ENCODE data around the gene CABLES2. TPM values are rescaled to one million over a fixed set of nuclear protein-coding genes. Genes with fewer than 3 reads are reported as not detected.

Gene CABLES2
- total and polyA plus RNA-seq, 9 of the 15 experiments (the other 6 are each of a cell fraction or from before 2014, with no cell fraction given) = 0.46 to 4.2 (median 1.6) TPM

- TF ChIP-seq ZNF717 (CRISPR knock-in tag; IDR thresholded peaks at IDR 0.05) (no peak), FOXJ3 (CRISPR knock-in tag; IDR thresholded peaks at IDR 0.05) (no peak), ETV6 (IDR thresholded peaks at IDR 0.05; ENCODE audit: borderline replicate concordance in 1 of 2, low read depth in 2 of 2, low read length in 1 of 2) (no peak), ETV6 (CRISPR knock-in tag; IDR thresholded peaks at IDR 0.05; ENCODE audit: borderline replicate concordance) (no peak), POLR2AphosphoS2 (IDR thresholded peaks at IDR 0.05; ENCODE audit: low read length) (no peak), TAF15 (IDR thresholded peaks at IDR 0.05; ENCODE audit: low read depth, low read length) (no peak), TAF9B (IDR thresholded peaks at IDR 0.05; ENCODE audit: partially characterized antibody) (no peak), HEY1 (CRISPR knock-in tag; IDR thresholded peaks at IDR 0.05; ENCODE audit: borderline replicate concordance) (no peak), TEAD2 (tag; IDR thresholded peaks at IDR 0.05) (no peak), TRIM28 (IDR thresholded peaks at IDR 0.05) (no peak), PHF20 (IDR thresholded peaks at IDR 0.05; ENCODE audit: partially characterized antibody) (no peak), ZNF695 (CRISPR knock-in tag; IDR thresholded peaks at IDR 0.05) (no peak), RCOR1 (IDR thresholded peaks at IDR 0.05; ENCODE audit: borderline replicate concordance in 1 of 2, low read depth in 2 of 2, low read length in 2 of 2) (no peak)
- TF ChIP-seq, protein P1, sequence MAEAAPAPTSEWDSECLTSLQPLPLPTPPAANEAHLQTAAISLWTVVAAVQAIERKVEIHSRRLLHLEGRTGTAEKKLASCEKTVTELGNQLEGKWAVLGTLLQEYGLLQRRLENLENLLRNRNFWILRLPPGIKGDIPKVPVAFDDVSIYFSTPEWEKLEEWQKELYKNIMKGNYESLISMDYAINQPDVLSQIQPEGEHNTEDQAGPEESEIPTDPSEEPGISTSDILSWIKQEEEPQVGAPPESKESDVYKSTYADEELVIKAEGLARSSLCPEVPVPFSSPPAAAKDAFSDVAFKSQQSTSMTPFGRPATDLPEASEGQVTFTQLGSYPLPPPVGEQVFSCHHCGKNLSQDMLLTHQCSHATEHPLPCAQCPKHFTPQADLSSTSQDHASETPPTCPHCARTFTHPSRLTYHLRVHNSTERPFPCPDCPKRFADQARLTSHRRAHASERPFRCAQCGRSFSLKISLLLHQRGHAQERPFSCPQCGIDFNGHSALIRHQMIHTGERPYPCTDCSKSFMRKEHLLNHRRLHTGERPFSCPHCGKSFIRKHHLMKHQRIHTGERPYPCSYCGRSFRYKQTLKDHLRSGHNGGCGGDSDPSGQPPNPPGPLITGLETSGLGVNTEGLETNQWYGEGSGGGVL (CRISPR knock-in tag; IDR thresholded peaks at IDR 0.05) = no peak
- TF ChIP-seq, protein P2, sequence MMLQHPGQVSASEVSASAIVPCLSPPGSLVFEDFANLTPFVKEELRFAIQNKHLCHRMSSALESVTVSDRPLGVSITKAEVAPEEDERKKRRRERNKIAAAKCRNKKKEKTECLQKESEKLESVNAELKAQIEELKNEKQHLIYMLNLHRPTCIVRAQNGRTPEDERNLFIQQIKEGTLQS (IDR thresholded peaks at IDR 0.05) = no peak
- TF ChIP-seq, protein P2 (CRISPR knock-in tag; conservative IDR thresholded peaks at IDR 0.05) = no peak
- ChIA-PET CTCF (ENCODE audit: low intra/inter-chr PET ratio) (no interaction called here), POLR2A (interaction anchor here (1.0 kb wide), 1 partner anchor 11 kb away, joined by 4 read pairs; no protein-coding TSS in a partner anchor)
- intact Hi-C loops (cut with micrococcal nuclease) = no loop called here
- Histone ChIP-seq H3K27me3 (ENCODE audit: control insufficient read depth in 2 of 2, insufficient read depth in 2 of 2, low read length in 2 of 2) (no peaks in the 10 kb centered on the region), H3K9me1 (ENCODE audit: control insufficient read depth, insufficient read depth, low read length) (peaks cover 2% of the 10 kb centered on the region), H3K27ac (ENCODE audit: extremely low read depth, low read depth, low read length) (no peak overlapping the region), H4K20me1 (replicated peaks; ENCODE audit: control insufficient read depth, insufficient read depth, low read length) (no peaks in the 10 kb centered on the region), H2AFZ (ENCODE audit: low read depth, low read length) (no peak overlapping the region), H3K4me2 (ENCODE audit: insufficient read depth, low read length) (no peak overlapping the region), H3K9me3 (replicated peaks; ENCODE audit: control insufficient read depth, insufficient read depth, low read depth, low read length) (no peaks in the 10 kb centered on the region), H3K36me3 (ENCODE audit: control insufficient read depth, insufficient read depth, low read length) (peaks cover 73% of the 10 kb centered on the region; the same call in 2 of the 3 replicates), H3K4me3 (no peak overlapping the region), H3K4me1 (replicated peaks in 1 of 2; ENCODE audit: control insufficient read depth in 2 of 2, insufficient read depth in 2 of 2, low read length in 2 of 2) (peaks cover 10 to 69% of the 10 kb centered on the region in 2 experiments), H3K79me2 (ENCODE audit: control insufficient read depth, insufficient read depth, low read length) (peaks cover 31% of the 10 kb centered on the region), H3K9ac (ENCODE audit: insufficient read depth in 1 of 2, low read depth in 2 of 2, low read length in 2 of 2) (no peak overlapping the region)
- 92% methylated on average over 20 of the region's 43 CpGs for WGBS (ENCODE audit: insufficient coverage, low coverage, missing lambda C conversion rate)
- in situ Hi-C loops (cut with MboI) = no loop called here
- ATAC-seq (no peak), DNase-seq (ENCODE audit: extremely low read depth in 1 of 4, low spot score in 3 of 4) (no peak), FAIRE-seq (no peak)
- BruUV-seq (replicated peaks) = no TSS peak
These were observed 54.4 kb downstream of the CABLES2 start for GRCh38 chr20:62352402-62353288.

All from K562 (cell line).